ENCODE measurements around the gene ZNF423.

- TF ChIP-seq CTCF (IDR thresholded peaks at IDR 0.05) (no peak), POLR2A (IDR thresholded peaks at IDR 0.05) (no peak)
Measured at GRCh38 chr16:49528060-49528865, 327.6 kb downstream of the ZNF423 start.
